Measurements from ENCODE around the gene ALK. TPM values are rescaled to one million over a fixed set of nuclear protein-coding genes. Genes with fewer than 3 reads are reported as not detected.
A peak's percentile ranks its signal among the peaks of the same experiment; 100 is the strongest.

The ALK gene
- total RNA-seq, 1 experiment from 2014 or later = 0.87 TPM

DNA sequence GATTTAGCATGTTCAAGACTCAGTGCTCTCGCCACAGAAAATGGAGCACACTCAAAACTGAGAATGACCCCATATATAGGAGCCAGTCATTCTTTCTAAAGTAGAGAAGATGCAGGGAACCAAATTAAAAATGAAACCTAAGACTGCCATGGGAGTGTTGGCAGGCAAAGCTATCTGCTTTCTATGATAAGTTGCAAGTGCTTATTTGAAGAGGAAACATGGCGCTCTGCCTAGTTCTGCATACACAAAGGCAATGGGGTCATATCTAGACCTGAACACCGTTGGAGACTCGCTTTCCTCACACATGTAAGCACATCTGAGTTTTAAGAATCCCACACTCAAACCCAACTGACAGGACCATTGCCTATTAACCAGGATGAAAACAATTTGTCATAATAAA is 292.5 kb downstream of the ALK start:
- ATAC-seq (no peak), DNase-seq (no peak)
- intact Hi-C loops (cut with micrococcal nuclease) = loop anchor here (1.0 to 5.0 kb wide), 5 partner anchors 34 to 207 kb away; no protein-coding TSS in a partner anchor
- H3K9me3 ChIP-seq (ENCODE audit: low read length) = no peaks in the 10 kb centered on the region
- H3K27me3 ChIP-seq (ENCODE audit: low read length) = no peaks in the 10 kb centered on the region
- CTCF ChIA-PET = no interaction called here
- H3K27ac ChIP-seq (ENCODE audit: low read length) = peak overlapping the region; percentile 99
- H3F3A ChIP-seq (ENCODE audit: low read length, unreplicated experiment) = peaks cover 5% of the 10 kb centered on the region
- H3K4me2 ChIP-seq (ENCODE audit: low read length) = peak overlapping the region; percentile 85
- no peaks in the 10 kb centered on the region for H4K20me1 ChIP-seq (ENCODE audit: low read length)
- POLR2A ChIA-PET (ENCODE audit: unreplicated experiment) = no interaction called here
- H3K9me2 ChIP-seq (replicated peaks; ENCODE audit: low read length) = no peaks in the 10 kb centered on the region
- TF ChIP-seq, protein P1, sequence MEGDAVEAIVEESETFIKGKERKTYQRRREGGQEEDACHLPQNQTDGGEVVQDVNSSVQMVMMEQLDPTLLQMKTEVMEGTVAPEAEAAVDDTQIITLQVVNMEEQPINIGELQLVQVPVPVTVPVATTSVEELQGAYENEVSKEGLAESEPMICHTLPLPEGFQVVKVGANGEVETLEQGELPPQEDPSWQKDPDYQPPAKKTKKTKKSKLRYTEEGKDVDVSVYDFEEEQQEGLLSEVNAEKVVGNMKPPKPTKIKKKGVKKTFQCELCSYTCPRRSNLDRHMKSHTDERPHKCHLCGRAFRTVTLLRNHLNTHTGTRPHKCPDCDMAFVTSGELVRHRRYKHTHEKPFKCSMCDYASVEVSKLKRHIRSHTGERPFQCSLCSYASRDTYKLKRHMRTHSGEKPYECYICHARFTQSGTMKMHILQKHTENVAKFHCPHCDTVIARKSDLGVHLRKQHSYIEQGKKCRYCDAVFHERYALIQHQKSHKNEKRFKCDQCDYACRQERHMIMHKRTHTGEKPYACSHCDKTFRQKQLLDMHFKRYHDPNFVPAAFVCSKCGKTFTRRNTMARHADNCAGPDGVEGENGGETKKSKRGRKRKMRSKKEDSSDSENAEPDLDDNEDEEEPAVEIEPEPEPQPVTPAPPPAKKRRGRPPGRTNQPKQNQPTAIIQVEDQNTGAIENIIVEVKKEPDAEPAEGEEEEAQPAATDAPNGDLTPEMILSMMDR (conservative IDR thresholded peaks at IDR 0.05; ENCODE audit: low read depth, low read length) = no peak
- TF ChIP-seq EZH2phosphoT487 (IDR thresholded peaks at IDR 0.05; ENCODE audit: borderline replicate concordance, low read length) (no peak), EZH2 (IDR thresholded peaks at IDR 0.05; ENCODE audit: low read length, unreplicated experiment) (no peak)
- no TSS peak for BruUV-seq (replicated peaks)
- peak overlapping the region; percentile 46 for H3K9ac ChIP-seq (ENCODE audit: low read length)
- no peaks in the 10 kb centered on the region for H3K36me3 ChIP-seq (ENCODE audit: low read depth, low read length)
- H2AFZ ChIP-seq (ENCODE audit: low read length) = no peak overlapping the region
- H3K79me2 ChIP-seq (ENCODE audit: low read length) = no peaks in the 10 kb centered on the region
- no peak overlapping the region for H3K4me3 ChIP-seq (ENCODE audit: low read length)
- H3K4me1 ChIP-seq (ENCODE audit: insufficient read depth, low read length) = peaks cover 59% of the 10 kb centered on the region

DNA sequence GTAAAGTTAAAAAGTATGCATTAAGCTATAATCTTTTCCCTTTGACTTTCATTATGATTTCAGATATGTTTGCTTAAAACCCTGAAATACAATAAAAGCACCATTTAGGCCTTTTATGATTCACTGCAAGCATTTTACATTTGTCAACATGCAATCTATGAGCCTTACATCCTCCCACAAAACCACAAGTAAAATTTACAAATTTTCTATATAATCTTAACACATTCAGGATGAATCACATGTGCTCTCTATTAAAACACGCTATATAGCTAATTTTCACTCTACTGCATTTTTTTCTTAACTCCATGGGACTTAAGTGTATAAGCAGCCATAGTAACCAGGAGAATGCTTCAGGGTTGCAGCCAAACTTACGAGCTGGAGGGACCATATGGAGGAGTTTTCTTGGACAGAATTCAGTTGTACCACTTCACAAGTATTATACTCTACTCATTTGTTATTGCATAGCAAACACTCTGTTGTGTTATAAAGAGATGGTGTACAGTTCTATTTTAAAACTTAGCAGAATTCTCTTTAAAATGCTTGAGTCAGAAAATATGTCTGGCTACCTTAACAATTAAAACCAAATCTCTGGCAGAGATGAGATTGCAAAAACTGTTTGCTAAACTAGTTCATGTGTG is 293.2 kb downstream of the ALK start:
- H3K27ac ChIP-seq (ENCODE audit: low read length) = peak overlapping the region; percentile 99

More for the DNA sequence above, 293.2 kb downstream of the ALK start:
- H3K79me2 ChIP-seq (ENCODE audit: low read length) = no peaks in the 10 kb centered on the region
- TF ChIP-seq, protein P1 (conservative IDR thresholded peaks at IDR 0.05; ENCODE audit: low read depth, low read length) = no peak
- no peak for TF ChIP-seq EZH2 (IDR thresholded peaks at IDR 0.05; ENCODE audit: low read length, unreplicated experiment)
- TF ChIP-seq EZH2phosphoT487 (IDR thresholded peaks at IDR 0.05; ENCODE audit: borderline replicate concordance, low read length) = no peak
- H3F3A ChIP-seq (ENCODE audit: low read length, unreplicated experiment) = peaks cover 5% of the 10 kb centered on the region
- H3K9ac ChIP-seq (ENCODE audit: low read length) = peak overlapping the region; percentile 80
- H4K20me1 ChIP-seq (ENCODE audit: low read length) = no peaks in the 10 kb centered on the region
- H3K36me3 ChIP-seq (ENCODE audit: low read depth, low read length) = no peaks in the 10 kb centered on the region
- ChIA-PET POLR2A (ENCODE audit: unreplicated experiment) (interaction anchor here (0.7 kb wide), 1 partner anchor 1884 kb away, joined by 4 read pairs; no protein-coding TSS in a partner anchor), CTCF (interaction anchor here (0.7 kb wide), 1 partner anchor 118 kb away, joined by 3 read pairs; no protein-coding TSS in a partner anchor)
- intact Hi-C loops (cut with micrococcal nuclease) = loop anchor here (1.0 to 5.0 kb wide), 5 partner anchors 35 to 206 kb away; no protein-coding TSS in a partner anchor
- no peaks in the 10 kb centered on the region for H3K9me3 ChIP-seq (ENCODE audit: low read length)
- H3K9me2 ChIP-seq (replicated peaks; ENCODE audit: low read length) = no peaks in the 10 kb centered on the region
- DNase-seq (peak; percentile 83), ATAC-seq (peak; percentile 68)
- H3K4me3 ChIP-seq (ENCODE audit: low read length) = peak overlapping the region; percentile 59
- H3K27me3 ChIP-seq (ENCODE audit: low read length) = no peaks in the 10 kb centered on the region
- H2AFZ ChIP-seq (ENCODE audit: low read length) = no peak overlapping the region
- peaks cover 59% of the 10 kb centered on the region for H3K4me1 ChIP-seq (ENCODE audit: insufficient read depth, low read length)
- H3K4me2 ChIP-seq (ENCODE audit: low read length) = peak overlapping the region; percentile 85
- no TSS peak for BruUV-seq (replicated peaks)
